Stomach (tissue), 4 donors: ENCODE measurements around the gene HUS1B.

ENCODE experiments used
- POLR2AphosphoS5 ChIP-seq, 3 donors: sonication (generic); formaldehyde crosslinking; IDR thresholded peaks; one replicate each; pipeline ENCODE4 v1.6.1; 2016; ENCODE audit warnings: antibody characterized with exemption in 3 of 3
- TF ChIP-seq, protein P1 (sequence below), 7 experiments: fragments of 450-650 bp in 4 of 7; fragments of 200-600 bp in 3 of 7; sonication (generic) in 3 of 7; IDR thresholded peaks; one replicate each; pipeline ENCODE4 v1.5.1; 2016 to 2019; ENCODE audit warnings: antibody characterized with exemption in 7 of 7, control low read depth in 2 of 7, mild to moderate bottlenecking in 1 of 7

DNA sequence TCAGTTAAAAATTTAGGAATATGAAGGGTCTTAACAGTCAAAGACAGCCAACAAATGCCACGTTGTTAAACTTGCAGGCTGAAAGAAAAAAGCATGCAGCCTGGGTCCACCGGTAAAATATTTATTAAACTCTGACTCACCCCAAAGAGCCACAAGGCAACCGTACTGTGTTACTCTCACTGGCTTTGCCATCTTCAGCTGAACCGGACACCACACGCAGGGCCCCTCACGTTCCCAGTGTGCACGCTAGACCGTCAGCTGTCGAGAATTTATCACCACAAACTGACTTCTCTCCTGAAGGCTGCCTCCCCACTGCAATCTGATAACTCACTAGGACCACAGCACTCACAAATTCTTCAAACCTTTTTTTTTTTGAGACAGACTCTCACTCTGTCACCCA, 30.7 kb downstream of the HUS1B start:
- TF ChIP-seq, protein P1, sequence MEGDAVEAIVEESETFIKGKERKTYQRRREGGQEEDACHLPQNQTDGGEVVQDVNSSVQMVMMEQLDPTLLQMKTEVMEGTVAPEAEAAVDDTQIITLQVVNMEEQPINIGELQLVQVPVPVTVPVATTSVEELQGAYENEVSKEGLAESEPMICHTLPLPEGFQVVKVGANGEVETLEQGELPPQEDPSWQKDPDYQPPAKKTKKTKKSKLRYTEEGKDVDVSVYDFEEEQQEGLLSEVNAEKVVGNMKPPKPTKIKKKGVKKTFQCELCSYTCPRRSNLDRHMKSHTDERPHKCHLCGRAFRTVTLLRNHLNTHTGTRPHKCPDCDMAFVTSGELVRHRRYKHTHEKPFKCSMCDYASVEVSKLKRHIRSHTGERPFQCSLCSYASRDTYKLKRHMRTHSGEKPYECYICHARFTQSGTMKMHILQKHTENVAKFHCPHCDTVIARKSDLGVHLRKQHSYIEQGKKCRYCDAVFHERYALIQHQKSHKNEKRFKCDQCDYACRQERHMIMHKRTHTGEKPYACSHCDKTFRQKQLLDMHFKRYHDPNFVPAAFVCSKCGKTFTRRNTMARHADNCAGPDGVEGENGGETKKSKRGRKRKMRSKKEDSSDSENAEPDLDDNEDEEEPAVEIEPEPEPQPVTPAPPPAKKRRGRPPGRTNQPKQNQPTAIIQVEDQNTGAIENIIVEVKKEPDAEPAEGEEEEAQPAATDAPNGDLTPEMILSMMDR (IDR thresholded peaks at IDR 0.05) = no peak
- no peak for TF ChIP-seq POLR2AphosphoS5 (IDR thresholded peaks at IDR 0.05)
